GM18867 (cell line): ENCODE data around the gene OBP2B.

Experiments
- ATAC-seq: cut with Tn5 transposase; IDR thresholded peaks from one replicate; pipeline ENCODE4 v1.9.1; 2021; ENCODE audit warnings: mild to moderate bottlenecking, moderate library complexity; ENCODE audit not compliant: unreplicated experiment

OBP2B gene

GRCh38 chr9:133202688-133203453, 6.2 kb downstream of the OBP2B start:
- no peak for ATAC-seq

GRCh38 chr9:133202145-133202513, 6.9 kb downstream of the OBP2B start:
- ATAC-seq = no peak

GRCh38 chr9:133201424-133202144, 7.5 kb downstream of the OBP2B start:
- ATAC-seq = no peak

GRCh38 chr9:133200631-133201030, 8.4 kb downstream of the OBP2B start:
- no peak for ATAC-seq

- no peak for ATAC-seq
These were observed 9.3 kb downstream of the OBP2B start for GRCh38 chr9:133199648-133200321.

GRCh38 chr9:133195029-133195428, 14.0 kb downstream of the OBP2B start:
- ATAC-seq = no peak

GRCh38 chr9:133194597-133194996, 14.5 kb downstream of the OBP2B start:
- no peak for ATAC-seq

GRCh38 chr9:133191989-133192388, 17.1 kb downstream of the OBP2B start:
- no peak for ATAC-seq

GRCh38 chr9:133189826-133190225, 19.2 kb downstream of the OBP2B start:
- ATAC-seq = no peak

GRCh38 chr9:133188843-133189180, 20.2 kb downstream of the OBP2B start:
- no peak for ATAC-seq

- no peak for ATAC-seq
These were observed 20.8 kb downstream of the OBP2B start for GRCh38 chr9:133188006-133188842.

GRCh38 chr9:133187561-133188005, 21.5 kb downstream of the OBP2B start:
- no peak for ATAC-seq

- no peak for ATAC-seq
These were observed 22.3 kb downstream of the OBP2B start for GRCh38 chr9:133186736-133187135.

GRCh38 chr9:133184971-133185370, 24.1 kb downstream of the OBP2B start:
- no peak for ATAC-seq

GRCh38 chr9:133182151-133182550, 26.9 kb downstream of the OBP2B start:
- no peak for ATAC-seq

- ATAC-seq = no peak
These were observed 27.5 kb downstream of the OBP2B start for GRCh38 chr9:133181561-133181960.

GRCh38 chr9:133180953-133181352, 28.1 kb downstream of the OBP2B start:
- no peak for ATAC-seq

GRCh38 chr9:133173056-133173455, 36.0 kb downstream of the OBP2B start:
- ATAC-seq = no peak

GRCh38 chr9:133171161-133171961, 37.7 kb downstream of the OBP2B start:
- no peak for ATAC-seq

- ATAC-seq = no peak
These were observed 38.3 kb downstream of the OBP2B start for GRCh38 chr9:133170716-133171115.
